Measurements from ENCODE around the gene RXRA. TPM values are rescaled to one million over a fixed set of nuclear protein-coding genes. Genes with fewer than 3 reads are reported as not detected.

Gene RXRA
- total and polyA plus RNA-seq, 2 of the 13 experiments (the other 11 are each of a cell fraction or from before 2014, with no cell fraction given), result 18.9 to 29.2 TPM

- TF ChIP-seq ZNF407 (CRISPR knock-in tag; IDR thresholded peaks at IDR 0.05; ENCODE audit: not compliant biosample characterization) (no peak), ZNF556 (CRISPR knock-in tag; IDR thresholded peaks at IDR 0.05; ENCODE audit: borderline replicate concordance) (no peak), REPIN1 (CRISPR knock-in tag; IDR thresholded peaks at IDR 0.05; ENCODE audit: borderline replicate concordance, low read depth) (0 out of 2 replicates have a peak, but pooled peaks have one; percentile 46), ZFP91 (CRISPR knock-in tag; IDR thresholded peaks at IDR 0.05; ENCODE audit: borderline replicate concordance) (peak; percentile 54), ZNF235 (CRISPR knock-in tag; IDR thresholded peaks at IDR 0.05; ENCODE audit: borderline replicate concordance) (no peak), ZNF251 (CRISPR knock-in tag; IDR thresholded peaks at IDR 0.05) (no peak), AGO1 (IDR thresholded peaks at IDR 0.05; ENCODE audit: low read depth, low read length, poor library complexity, severe bottlenecking) (no peak), MAFG (CRISPR knock-in tag; IDR thresholded peaks at IDR 0.05) (no peak), HDAC1 (CRISPR knock-in tag; IDR thresholded peaks at IDR 0.05) (peak; percentile 88), ATM (IDR thresholded peaks at IDR 0.05; ENCODE audit: borderline replicate concordance) (no peak), ZNF674 (CRISPR knock-in tag; IDR thresholded peaks at IDR 0.05; ENCODE audit: low read depth) (no peak), MEF2D (CRISPR knock-in tag; IDR thresholded peaks at IDR 0.05) (peak; percentile 67), ZNF7 (CRISPR knock-in tag; IDR thresholded peaks at IDR 0.05) (no peak), KLF13 (CRISPR knock-in tag; IDR thresholded peaks at IDR 0.05) (no peak), ZNF747 (CRISPR knock-in tag; IDR thresholded peaks at IDR 0.05; ENCODE audit: borderline replicate concordance) (no peak), MLXIP (CRISPR knock-in tag; IDR thresholded peaks at IDR 0.05; ENCODE audit: borderline replicate concordance) (0 out of 2 replicates have a peak, but pooled peaks have one; percentile 43)
These were observed 43.4 kb downstream of the RXRA start (continued) for GRCh38 chr9:134369416-134370212.
